CD14-positive monocyte (primary cell): Measurements from ENCODE around the gene IPO11. TPM values are rescaled to one million over a fixed set of nuclear protein-coding genes. Genes with fewer than 3 reads are reported as not detected.
"Not testable (repeated sequence)": the region's sequence is repeated elsewhere in the genome, so short reads cannot be mapped to it uniquely, and the experiment has no call there.

Experiments used
- DNase-seq, 3 donors: peaks; one replicate each; pipeline ENCODE4 v3.0.0-alpha.2; 2011 to 2022
- H2AFZ ChIP-seq: 2 replicates; pipeline ENCODE4 v1.6.0; 2012; ENCODE audit warnings: mild to moderate bottlenecking, low read depth, low read length, inconsistent platforms; ENCODE audit not compliant: insufficient read depth, poor library complexity, severe bottlenecking
- H3K27ac ChIP-seq, 2 donors: 1 replicate in 1 of 2; 2 replicates in 1 of 2; pipeline ENCODE4 v1.5.1; 2012 to 2013; ENCODE audit warnings: low read length in 2 of 2, control low read depth in 1 of 2, inconsistent platforms in 1 of 2, low read depth in 1 of 2, mild to moderate bottlenecking in 1 of 2
- H3K27me3 ChIP-seq, 2 donors: one replicate each; pipeline versions ENCODE4 v1.6.0 to v1.6.1; 2011 to 2013; ENCODE audit warnings: low read length in 2 of 2; ENCODE audit not compliant: control insufficient read depth in 2 of 2, insufficient read depth in 2 of 2
- H3K36me3 ChIP-seq, 2 donors: replicated peaks in 1 of 2; 1 replicate in 1 of 2; 2 replicates in 1 of 2; pipeline versions ENCODE4 v1.5.1 to v1.6.1; 2012 to 2013; ENCODE audit warnings: low read length in 2 of 2, control low read depth in 1 of 2, inconsistent platforms in 1 of 2, mild to moderate bottlenecking in 1 of 2; ENCODE audit not compliant: insufficient read depth in 2 of 2, control insufficient read depth in 1 of 2
- H3K4me1 ChIP-seq, 2 donors: 1 replicate in 1 of 2; 2 replicates in 1 of 2; pipeline versions ENCODE4 v1.5.1 to v1.6.1; 2012 to 2013; ENCODE audit warnings: low read length in 2 of 2, control low read depth in 1 of 2, inconsistent platforms in 1 of 2, mild to moderate bottlenecking in 1 of 2, moderate library complexity in 1 of 2; ENCODE audit not compliant: insufficient read depth in 2 of 2, control insufficient read depth in 1 of 2
- H3K4me2 ChIP-seq: replicated peaks from 2 replicates; pipeline ENCODE3; 2012; ENCODE audit warnings: low read length, moderate library complexity, mild to moderate bottlenecking; ENCODE audit not compliant: poor library complexity, severe bottlenecking; ENCODE audit errors: extremely low read depth
- H3K4me3 ChIP-seq, 3 experiments: fragments of 200-600 bp in 1 of 3; sonication (generic) in 1 of 3; replicated peaks in 1 of 3; 1 replicate in 2 of 3; 2 replicates in 1 of 3; pipeline ENCODE4 v1.5.1; 2011 to 2013; ENCODE audit warnings: low read length in 3 of 3, mild to moderate bottlenecking in 3 of 3, control low read depth in 2 of 3, low read depth in 2 of 3, inconsistent platforms in 1 of 3, moderate library complexity in 1 of 3
- H3K79me2 ChIP-seq: 2 replicates; pipeline ENCODE4 v1.6.0; 2012; ENCODE audit warnings: mild to moderate bottlenecking, control low read depth, inconsistent platforms, low read length, moderate library complexity; ENCODE audit not compliant: insufficient read depth
- H3K9ac ChIP-seq: 2 replicates; pipeline ENCODE4 v1.6.0; 2017; ENCODE audit warnings: low read length, mild to moderate bottlenecking; ENCODE audit not compliant: insufficient read depth, poor library complexity, severe bottlenecking
- H3K9me3 ChIP-seq, 2 donors: replicated peaks in 1 of 2; 1 replicate in 1 of 2; 2 replicates in 1 of 2; pipeline versions ENCODE4 v1.5.1 to v1.6.1; 2012 to 2013; ENCODE audit warnings: low read length in 2 of 2, control low read depth in 1 of 2; ENCODE audit not compliant: control insufficient read depth in 1 of 2, insufficient read depth in 1 of 2
- H4K20me1 ChIP-seq: 2 replicates; pipeline ENCODE4 v1.6.0; 2012; ENCODE audit warnings: mild to moderate bottlenecking, low read length, control low read depth, moderate library complexity; ENCODE audit not compliant: insufficient read depth
- H3K27ac Mint-ChIP-seq, 7 donors: one replicate each; pipeline ENCODE4 v1.8.0; 2020; ENCODE audit warnings: mild to moderate bottlenecking in 7 of 7, mixed read lengths in 7 of 7, moderate library complexity in 6 of 7, inconsistent platforms in 2 of 7
- H3K27me3 Mint-ChIP-seq, 3 donors: one replicate each; pipeline ENCODE4 v1.8.0; 2021 to 2022; ENCODE audit warnings: low read depth in 3 of 3, mild to moderate bottlenecking in 3 of 3, mixed read lengths in 3 of 3, moderate library complexity in 3 of 3, inconsistent platforms in 1 of 3
- H3K36me3 Mint-ChIP-seq, 2 donors: one replicate each; pipeline ENCODE4 v1.8.0; 2020; ENCODE audit warnings: mixed read lengths in 2 of 2, inconsistent platforms in 1 of 2, mild to moderate bottlenecking in 1 of 2
- H3K4me1 Mint-ChIP-seq: one replicate; pipeline ENCODE4 v1.8.0; 2020; ENCODE audit warnings: mild to moderate bottlenecking, mixed read lengths
- H3K4me3 Mint-ChIP-seq, 2 donors: one replicate each; pipeline ENCODE4 v1.8.0; 2020; ENCODE audit warnings: mild to moderate bottlenecking in 2 of 2, mixed read lengths in 2 of 2, moderate library complexity in 1 of 2
- H3K9me3 Mint-ChIP-seq, 7 donors: one replicate each; pipeline ENCODE4 v1.8.0; 2020 to 2022; ENCODE audit warnings: mixed read lengths in 7 of 7, mild to moderate bottlenecking in 6 of 7, moderate library complexity in 6 of 7, inconsistent platforms in 2 of 7
- WGBS: methylation state at CpG from one replicate; pipeline ENCODE4 v1.1.5; 2013; ENCODE audit warnings: missing lambda C conversion rate; ENCODE audit not compliant: insufficient coverage; 5-methylcytosine and 5-hydroxymethylcytosine counted together
- intact Hi-C, 2 donors: fragments of 100-400 bp; cut with micrococcal nuclease; formaldehyde crosslinking; loops; one replicate each; pipeline versions ENCODE4 v1.15.0 to v1.15.1; 2023
- polyA plus RNA-seq, 3 donors: library from polyadenylated mRNA; depleted of rRNA in 1 of 3; unstranded in 2 of 3; stranded (reverse) in 1 of 3; fragments of 300-500 nt in 2 of 3; fragments of >200 nt in 1 of 3; fragmentation: Illumina TruSeq in 2 of 3; gene quantifications; 1 replicate in 2 of 3; 2 replicates in 1 of 3; pipeline ENCODE4 v1.2.3, GENCODE V29; 2012 to 2021
- TF ChIP-seq, protein P1 (sequence below): fragments of 200-600 bp; IDR thresholded peaks from one replicate; pipeline ENCODE4 v1.8.0; 2022; ENCODE audit warnings: antibody characterized with exemption, mild to moderate bottlenecking

The IPO11 gene
- polyA plus RNA-seq, 3 donors, result 4.4 to 5.5 (median 5.3) TPM

GRCh38 chr5:62623271-62623670 lies 210.7 kb downstream of the IPO11 start:
- H3K36me3 ChIP-seq, result peaks cover 4 to 14% of the 10 kb centered on the region in 2 donors
- Mint-ChIP-seq H3K36me3 (peaks cover 8 to 10% of the 10 kb centered on the region in 2 donors), H3K4me3 (no peak overlapping the region), H3K4me1 (no peaks in the 10 kb centered on the region), H3K27ac (no peak overlapping the region), H3K9me3 (peaks cover 0 to 3% (median 0%) of the 10 kb centered on the region in 7 donors), H3K27me3 (no peaks in the 10 kb centered on the region)
- no peaks in the 10 kb centered on the region for H3K9me3 ChIP-seq
- intact Hi-C loops, result no loop called here
- no peaks in the 10 kb centered on the region for H3K27me3 ChIP-seq
- no peaks in the 10 kb centered on the region for H4K20me1 ChIP-seq
- no peak for DNase-seq
- no peak overlapping the region for H2AFZ ChIP-seq
- H3K4me3 ChIP-seq, result no peak overlapping the region
- no peaks in the 10 kb centered on the region for H3K4me1 ChIP-seq
- no peaks in the 10 kb centered on the region for H3K79me2 ChIP-seq
- no peak overlapping the region for H3K4me2 ChIP-seq
- H3K9ac ChIP-seq, result no peak overlapping the region
- whole genome bisulfite sequencing, result no CpG with 5 or more reads among the region's 1 CpG
- TF ChIP-seq, protein P1, sequence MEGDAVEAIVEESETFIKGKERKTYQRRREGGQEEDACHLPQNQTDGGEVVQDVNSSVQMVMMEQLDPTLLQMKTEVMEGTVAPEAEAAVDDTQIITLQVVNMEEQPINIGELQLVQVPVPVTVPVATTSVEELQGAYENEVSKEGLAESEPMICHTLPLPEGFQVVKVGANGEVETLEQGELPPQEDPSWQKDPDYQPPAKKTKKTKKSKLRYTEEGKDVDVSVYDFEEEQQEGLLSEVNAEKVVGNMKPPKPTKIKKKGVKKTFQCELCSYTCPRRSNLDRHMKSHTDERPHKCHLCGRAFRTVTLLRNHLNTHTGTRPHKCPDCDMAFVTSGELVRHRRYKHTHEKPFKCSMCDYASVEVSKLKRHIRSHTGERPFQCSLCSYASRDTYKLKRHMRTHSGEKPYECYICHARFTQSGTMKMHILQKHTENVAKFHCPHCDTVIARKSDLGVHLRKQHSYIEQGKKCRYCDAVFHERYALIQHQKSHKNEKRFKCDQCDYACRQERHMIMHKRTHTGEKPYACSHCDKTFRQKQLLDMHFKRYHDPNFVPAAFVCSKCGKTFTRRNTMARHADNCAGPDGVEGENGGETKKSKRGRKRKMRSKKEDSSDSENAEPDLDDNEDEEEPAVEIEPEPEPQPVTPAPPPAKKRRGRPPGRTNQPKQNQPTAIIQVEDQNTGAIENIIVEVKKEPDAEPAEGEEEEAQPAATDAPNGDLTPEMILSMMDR, result no peak
- H3K27ac ChIP-seq, result no peak overlapping the region

DNA sequence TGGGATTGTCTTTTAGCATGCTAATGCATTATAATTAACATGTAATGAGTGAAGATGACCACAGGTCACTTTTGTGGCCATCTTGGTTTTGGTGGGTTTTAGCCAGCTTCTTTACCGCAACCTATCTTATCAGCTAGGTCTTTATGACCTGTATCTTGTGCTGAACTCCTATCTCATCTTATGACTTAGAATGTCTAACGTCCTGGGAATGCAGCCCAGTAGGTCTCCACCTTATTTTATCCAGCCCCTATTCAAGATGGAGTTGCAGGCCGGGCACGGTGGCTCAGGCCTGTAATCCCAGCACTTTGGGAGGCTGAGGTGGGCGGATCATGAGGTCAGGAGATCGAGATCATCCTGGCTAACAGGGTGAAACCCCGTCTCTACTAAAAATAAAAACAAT lies 211.9 kb downstream of the IPO11 start:
- H3K9ac ChIP-seq, H2AFZ ChIP-seq, H3K9me3 ChIP-seq, H3K9me3 Mint-ChIP-seq, intact Hi-C loops, H3K4me1 Mint-ChIP-seq, DNase-seq, H3K4me3 ChIP-seq, H3K27me3 Mint-ChIP-seq, H3K27ac ChIP-seq, H3K79me2 ChIP-seq, H3K4me1 ChIP-seq, H3K27me3 ChIP-seq, H4K20me1 ChIP-seq, H3K4me3 Mint-ChIP-seq, H3K4me2 ChIP-seq: not testable (repeated sequence)
- H3K36me3 Mint-ChIP-seq, result peaks cover 17 to 18% of the 10 kb centered on the region in 2 donors
- peak overlapping the region in 2 of 7 donors; percentile 10 to 16 for H3K27ac Mint-ChIP-seq
- WGBS, result 100% methylated on average over 4 of the region's 7 CpGs
- peaks cover 4 to 25% of the 10 kb centered on the region in 2 donors for H3K36me3 ChIP-seq
